Activated T-cell treated with anti-CD3 and anti-CD28 coated beads, Interleukin-2, amount 50 U/mL, for 72 hours (primary cell): ENCODE results near the gene SLX9. TPM values are rescaled to one million over a fixed set of nuclear protein-coding genes. Genes with fewer than 3 reads are reported as not detected.

Experiments used
- ATAC-seq, 2 donors: fragments of 150-1000 bp; cut with Tn5 transposase; replicated peaks in 1 of 2; 2 replicates each; pipeline ENCODE4 v1.10.0; 2021; ENCODE audit warnings: moderate library complexity in 2 of 2, mild to moderate bottlenecking in 1 of 2
- DNase-seq, 2 donors: peaks; one replicate each; pipeline ENCODE4 v3.0.0; 2021 to 2022; ENCODE audit warnings: mixed read lengths in 1 of 2
- H3K27ac Mint-ChIP-seq: one replicate; pipeline ENCODE4 v1.8.0; 2022; ENCODE audit warnings: mild to moderate bottlenecking, moderate library complexity, mixed read lengths
- H3K27me3 Mint-ChIP-seq: one replicate; pipeline ENCODE4 v1.8.0; 2022; ENCODE audit warnings: low read depth, mixed read lengths
- H3K36me3 Mint-ChIP-seq, 2 donors: one replicate each; pipeline ENCODE4 v1.8.0; 2022; ENCODE audit warnings: mixed read lengths in 2 of 2, mild to moderate bottlenecking in 1 of 2; ENCODE audit not compliant: insufficient read depth in 2 of 2
- H3K4me1 Mint-ChIP-seq: one replicate; pipeline ENCODE4 v1.8.0; 2022; ENCODE audit warnings: low read depth, mixed read lengths
- H3K4me3 Mint-ChIP-seq, 2 donors: one replicate each; pipeline ENCODE4 v1.8.0; 2022; ENCODE audit warnings: mild to moderate bottlenecking in 2 of 2, mixed read lengths in 2 of 2, moderate library complexity in 2 of 2
- H3K9me3 Mint-ChIP-seq, 2 donors: one replicate each; pipeline ENCODE4 v1.8.0; 2022; ENCODE audit warnings: mixed read lengths in 2 of 2
- total RNA-seq, 2 donors: library from RNA; stranded (reverse); gene quantifications; one replicate each; pipeline ENCODE4 v1.2.3, GENCODE V29; 2022

SLX9 gene
- total RNA-seq, 2 donors from 2014 or later: 38.7 to 48.9 TPM

DNA sequence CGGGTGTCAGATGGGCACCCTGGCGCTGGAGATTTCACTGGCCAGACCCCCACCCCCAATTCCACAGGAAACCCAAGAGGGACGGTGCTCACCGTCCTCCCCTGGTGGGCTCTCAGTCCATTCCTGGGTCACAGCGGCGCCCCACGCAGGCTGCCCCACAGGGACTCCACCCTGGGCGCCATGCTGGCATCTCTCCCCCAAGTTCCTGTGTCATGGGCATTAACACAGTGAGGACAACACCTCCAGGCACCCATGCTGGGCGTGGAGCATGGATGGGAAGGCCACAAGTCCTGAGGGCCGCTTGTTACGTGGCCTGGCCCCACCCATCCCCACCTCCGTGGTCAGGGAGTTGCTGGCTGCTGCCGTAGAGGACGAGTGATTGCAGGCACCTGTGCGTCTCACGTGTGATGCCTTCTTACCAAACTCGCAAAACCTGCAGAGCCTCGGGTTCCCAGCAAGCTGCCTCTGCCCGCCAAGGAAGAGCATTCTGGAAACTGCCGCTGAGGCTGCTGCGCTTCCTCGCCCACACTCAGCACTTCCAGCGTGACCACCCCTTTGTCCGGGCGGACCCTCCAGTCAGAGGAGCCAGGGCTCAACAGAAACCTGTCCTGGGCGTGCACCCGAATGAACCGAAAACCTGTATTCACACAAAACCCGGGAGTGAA, 60.3 kb downstream of the SLX9 start:
- Mint-ChIP-seq H3K4me3 (no peak overlapping the region), H3K27ac (no peak overlapping the region), H3K9me3 (no peaks in the 10 kb centered on the region), H3K36me3 (no peaks in the 10 kb centered on the region), H3K27me3 (no peaks in the 10 kb centered on the region), H3K4me1 (peaks cover 4% of the 10 kb centered on the region)
- DNase-seq: no peak
- no peak for ATAC-seq

DNA sequence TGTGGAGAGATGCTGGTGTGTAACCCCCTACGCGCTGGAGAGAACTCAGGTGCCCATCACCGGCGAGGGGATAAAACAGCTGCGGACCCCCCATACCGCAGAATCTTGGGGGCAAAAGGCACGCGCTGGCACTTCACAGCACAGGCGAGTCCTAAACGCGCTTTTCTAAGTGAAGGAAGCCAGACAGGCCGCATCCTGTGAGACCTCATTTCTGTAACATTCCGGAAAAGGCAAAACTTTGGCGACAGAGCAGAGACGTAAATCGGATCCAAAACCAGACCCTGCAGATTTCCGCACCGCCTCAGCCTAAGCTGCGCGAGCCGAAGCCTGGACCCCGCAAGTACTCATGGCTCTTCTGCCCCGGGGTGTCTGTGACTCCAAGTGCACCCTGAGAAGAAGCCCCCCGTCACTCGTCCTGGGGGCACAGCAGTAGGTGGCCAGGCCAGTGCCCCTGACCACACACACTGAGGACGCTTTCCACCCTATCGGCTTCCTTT, 60.9 kb downstream of the SLX9 start:
- ATAC-seq: no peak
- peaks cover 6% of the 10 kb centered on the region for H3K4me1 Mint-ChIP-seq
- no peak overlapping the region for H3K4me3 Mint-ChIP-seq
- H3K27ac Mint-ChIP-seq: no peak overlapping the region
- peaks cover under 1% of the 10 kb centered on the region in 2 donors for H3K9me3 Mint-ChIP-seq
- peaks cover 2% of the 10 kb centered on the region for H3K27me3 Mint-ChIP-seq
- peaks cover 0 to under 1% of the 10 kb centered on the region in 2 donors for H3K36me3 Mint-ChIP-seq
- DNase-seq: no peak

DNA sequence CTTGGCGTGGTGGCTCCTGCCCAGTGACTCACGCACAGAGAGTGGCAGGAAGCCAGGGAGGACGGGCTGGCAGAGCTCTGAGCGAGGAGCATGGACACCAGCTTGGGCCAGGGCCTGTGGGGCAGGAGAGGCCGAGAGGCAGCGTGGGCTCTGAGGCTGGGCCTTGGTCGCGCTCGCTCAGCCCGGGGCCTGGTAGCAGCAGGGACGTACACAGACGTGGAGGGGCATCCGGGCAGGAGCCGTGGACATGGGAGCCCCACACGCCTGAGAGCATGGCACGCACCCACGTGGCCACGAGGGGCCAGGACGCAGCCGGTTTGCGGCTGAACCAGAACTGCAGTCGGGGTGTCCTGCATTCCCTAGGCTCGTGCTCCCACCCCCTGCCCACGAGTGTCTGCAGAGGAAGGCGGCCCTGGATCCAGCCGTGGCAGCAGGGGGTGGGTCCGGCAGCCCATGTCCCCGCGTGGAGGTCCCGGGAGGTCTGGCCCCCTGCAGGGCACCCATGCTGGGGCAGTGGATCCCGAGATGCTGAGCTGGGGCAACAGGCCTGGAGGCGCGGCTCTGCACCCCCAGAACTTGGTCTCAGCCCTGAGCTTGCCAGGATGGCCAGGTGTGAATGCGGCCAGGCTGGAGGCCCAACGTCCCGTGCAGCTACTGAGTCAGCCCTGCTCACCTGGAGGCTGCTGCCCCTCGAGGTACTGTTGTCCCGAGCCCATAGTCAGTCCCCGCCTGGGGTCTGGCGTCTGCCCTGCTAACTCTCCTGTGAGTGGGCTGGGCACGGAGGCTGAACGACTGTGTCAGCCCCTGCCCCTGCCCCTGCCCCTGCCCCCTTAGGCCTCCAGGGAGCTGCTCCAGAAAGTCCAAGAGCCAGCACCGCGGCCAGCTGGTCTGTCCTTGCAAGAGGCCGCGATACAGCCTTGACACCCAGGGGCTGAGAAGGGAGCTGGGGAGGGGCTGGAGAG, 61.6 kb downstream of the SLX9 start:
- Mint-ChIP-seq H3K4me1 (peaks cover 6% of the 10 kb centered on the region), H3K27ac (no peak overlapping the region), H3K4me3 (no peak overlapping the region), H3K36me3 (peaks cover 2 to 6% of the 10 kb centered on the region in 2 donors), H3K9me3 (peaks cover 4% of the 10 kb centered on the region in 2 donors), H3K27me3 (peaks cover 6% of the 10 kb centered on the region)
- DNase-seq: no peak
- no peak for ATAC-seq

DNA sequence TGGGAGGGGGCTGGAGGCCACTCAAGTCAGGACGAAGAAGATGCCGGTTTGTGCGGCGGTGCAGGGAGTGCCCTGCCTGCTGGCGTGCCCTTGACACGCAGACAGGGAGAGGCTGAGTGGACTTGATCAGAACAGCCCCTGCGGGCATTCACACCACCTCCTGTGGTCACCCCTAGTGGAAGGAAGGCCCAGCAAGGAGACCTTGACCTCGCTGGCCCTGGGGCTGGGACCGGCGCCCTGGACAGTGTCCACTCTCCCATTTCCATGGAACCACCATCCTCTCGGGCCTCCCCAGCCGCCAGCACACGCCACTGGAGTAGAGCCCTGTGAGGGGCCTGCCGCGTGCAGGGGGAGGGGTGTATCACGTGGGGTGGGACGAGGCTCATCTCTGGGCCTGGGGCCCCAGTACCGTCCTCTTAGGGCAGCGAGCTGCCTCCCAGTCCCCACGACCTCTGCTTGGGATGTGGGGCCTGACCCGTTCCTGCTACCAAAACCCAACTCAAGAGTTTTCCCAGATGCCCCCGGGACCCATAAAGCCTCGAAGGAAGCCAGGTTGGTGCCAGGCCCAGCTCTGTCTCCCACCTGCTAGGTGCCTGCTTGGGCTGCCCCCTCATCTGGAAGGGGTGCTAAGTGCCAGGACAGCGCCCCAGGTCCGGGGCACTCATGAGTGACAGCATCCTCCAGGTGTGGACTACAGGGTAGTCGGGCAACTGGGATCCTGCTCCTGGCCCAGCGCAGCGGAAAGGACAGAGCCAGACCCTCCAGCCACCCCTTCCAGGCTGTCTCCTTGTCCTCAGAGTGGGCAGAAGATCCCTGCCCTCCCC, 62.8 kb downstream of the SLX9 start:
- ATAC-seq (no peak), DNase-seq (peak in 1 of 2 donors; percentile 0)
- Mint-ChIP-seq H3K4me1 (peaks cover 6% of the 10 kb centered on the region), H3K27me3 (peaks cover 18% of the 10 kb centered on the region), H3K4me3 (no peak overlapping the region), H3K9me3 (peaks cover 4% of the 10 kb centered on the region in 2 donors), H3K27ac (no peak overlapping the region), H3K36me3 (peaks cover 2 to 6% of the 10 kb centered on the region in 2 donors)

DNA sequence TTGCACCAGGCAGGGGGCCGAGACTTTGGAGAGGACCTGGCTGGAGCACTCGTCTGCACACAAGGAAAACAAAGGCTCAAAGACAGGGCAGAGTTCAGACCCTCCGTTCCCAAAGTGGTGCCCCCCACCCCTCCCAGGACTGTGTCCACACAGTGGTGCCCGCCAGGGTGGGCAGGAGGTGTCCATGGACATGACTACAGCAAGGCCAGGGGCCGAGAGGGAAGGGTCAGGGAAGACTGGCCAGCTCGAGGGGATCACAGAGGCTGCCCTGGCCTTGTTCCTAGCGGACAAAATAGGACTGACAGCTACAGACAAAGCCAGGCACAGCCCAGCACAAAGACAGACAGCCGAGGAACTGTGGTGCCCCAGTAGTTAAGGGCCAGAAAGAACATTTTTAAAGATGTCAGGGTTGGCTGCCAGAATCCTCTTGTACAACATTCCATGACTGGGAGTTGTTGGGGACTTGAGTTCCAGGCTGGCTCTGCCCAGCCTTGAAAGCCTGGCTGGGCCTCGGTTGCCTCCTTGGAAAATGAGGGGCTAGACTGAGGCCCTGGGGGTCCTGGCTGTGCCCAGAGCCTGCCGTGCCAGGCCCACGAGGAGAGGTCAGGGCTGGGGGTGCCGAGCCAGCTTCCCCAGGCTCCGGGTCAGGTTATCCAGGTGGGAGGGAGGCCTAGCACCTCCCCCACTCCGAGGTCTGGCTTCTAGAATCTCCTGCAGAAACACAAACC, 63.7 kb downstream of the SLX9 start:
- peaks cover 4% of the 10 kb centered on the region in 2 donors for H3K9me3 Mint-ChIP-seq
- no peak overlapping the region for H3K27ac Mint-ChIP-seq
- H3K27me3 Mint-ChIP-seq: peaks cover 22% of the 10 kb centered on the region
- peaks cover 2 to 6% of the 10 kb centered on the region in 2 donors for H3K36me3 Mint-ChIP-seq
- no peak overlapping the region for H3K4me3 Mint-ChIP-seq
- ATAC-seq (no peak), DNase-seq (peak in 1 of 2 donors; percentile 0)
- H3K4me1 Mint-ChIP-seq: peaks cover 6% of the 10 kb centered on the region

DNA sequence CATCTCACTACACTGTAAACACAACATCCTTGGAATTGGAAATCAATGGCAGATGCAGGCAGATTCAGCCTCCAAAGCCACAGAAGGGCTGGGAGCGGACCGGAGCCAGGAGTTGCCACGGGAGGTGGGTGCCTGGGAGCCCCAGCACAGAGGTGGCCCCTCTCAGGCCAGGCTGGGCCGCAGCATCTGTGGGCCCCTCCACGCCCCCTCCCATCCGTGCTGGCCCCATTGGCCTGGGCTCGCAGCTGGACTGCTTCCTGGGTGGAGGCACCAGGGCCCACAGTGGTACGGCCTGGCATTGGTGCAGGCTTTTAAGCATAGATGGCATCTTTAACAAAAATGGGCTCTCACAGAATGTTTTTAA, 64.2 kb downstream of the SLX9 start:
- H3K9me3 Mint-ChIP-seq: peaks cover 4% of the 10 kb centered on the region in 2 donors
- ATAC-seq: no peak
- peaks cover 6% of the 10 kb centered on the region for H3K4me1 Mint-ChIP-seq
- H3K36me3 Mint-ChIP-seq: peaks cover 2 to 6% of the 10 kb centered on the region in 2 donors
- DNase-seq: peak in 1 of 2 donors; percentile 0
- no peak overlapping the region for H3K27ac Mint-ChIP-seq
- H3K4me3 Mint-ChIP-seq: no peak overlapping the region
- peaks cover 23% of the 10 kb centered on the region for H3K27me3 Mint-ChIP-seq

DNA sequence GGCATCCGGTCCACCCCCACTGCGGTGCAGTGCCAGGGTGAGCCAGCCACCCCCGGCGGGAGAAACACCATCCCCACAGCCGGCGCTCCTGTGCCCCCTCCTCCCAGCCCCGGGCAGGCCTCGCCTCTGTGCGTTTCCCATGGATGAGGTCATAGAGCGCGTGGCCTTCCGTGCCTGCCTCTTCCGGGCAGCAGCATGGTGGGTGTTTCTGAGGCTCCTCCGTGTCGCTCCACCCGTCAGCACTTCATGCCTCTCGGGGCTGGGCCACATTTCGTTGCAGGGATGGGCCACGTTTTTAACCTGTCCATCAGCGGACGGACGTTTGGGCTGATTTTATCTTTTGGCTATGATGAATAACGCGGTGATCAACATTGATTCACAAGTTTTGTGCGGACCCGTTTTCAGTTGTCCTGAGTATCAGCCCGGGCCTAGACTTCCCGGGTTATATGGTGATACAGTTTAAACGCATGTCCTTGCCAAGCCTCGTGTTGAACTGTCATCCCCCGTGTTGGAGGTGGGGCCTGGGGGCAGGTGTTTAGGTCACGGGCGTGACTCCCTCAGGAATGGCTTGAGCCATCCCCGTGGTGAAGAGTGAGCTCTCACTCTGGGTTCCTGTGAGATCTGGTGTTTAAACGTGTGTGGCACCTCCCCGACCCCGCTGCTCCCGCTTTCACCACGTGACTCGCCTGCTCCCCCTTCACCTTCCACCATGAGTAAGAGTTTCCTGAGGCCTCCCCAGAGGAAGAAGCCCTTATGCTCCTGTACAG, 64.8 kb downstream of the SLX9 start:
- Mint-ChIP-seq H3K9me3 (peaks cover 4% of the 10 kb centered on the region in 2 donors), H3K4me3 (no peak overlapping the region), H3K27ac (no peak overlapping the region), H3K36me3 (peaks cover 2 to 6% of the 10 kb centered on the region in 2 donors), H3K27me3 (peaks cover 29% of the 10 kb centered on the region), H3K4me1 (peaks cover 6% of the 10 kb centered on the region)
- no peak for ATAC-seq
- DNase-seq: peak in 1 of 2 donors; percentile 14

DNA sequence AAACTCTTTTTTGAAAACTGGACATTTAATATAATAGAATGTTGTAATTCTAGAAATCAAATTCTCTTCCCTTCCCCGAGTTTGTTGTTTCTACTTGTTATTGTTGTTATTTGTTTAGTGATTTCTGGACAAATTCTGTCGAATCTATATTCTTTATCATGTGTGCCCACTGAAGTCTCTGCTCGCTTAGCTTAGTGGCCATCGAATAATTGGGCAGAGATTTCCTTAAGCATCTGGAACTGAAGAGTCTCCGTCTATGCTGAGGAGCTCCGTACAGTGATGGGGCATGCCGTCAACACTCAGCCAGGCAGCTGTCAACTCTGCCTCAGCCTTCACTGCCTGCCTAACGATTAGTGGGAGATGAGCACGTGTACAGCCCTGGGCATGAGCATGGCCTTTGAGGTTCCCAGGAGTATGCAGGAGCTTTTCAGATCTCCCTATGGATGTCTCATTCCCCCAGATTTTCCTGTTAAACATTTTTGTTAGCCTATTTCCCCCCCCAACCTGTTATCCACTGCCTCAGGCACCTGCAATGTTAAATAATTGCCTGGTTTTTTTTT, 66.8 kb downstream of the SLX9 start:
- Mint-ChIP-seq H3K36me3 (peaks cover 2 to 6% of the 10 kb centered on the region in 2 donors), H3K27ac (no peak overlapping the region), H3K27me3 (peaks cover 48% of the 10 kb centered on the region), H3K4me3 (no peak overlapping the region), H3K4me1 (peaks cover 6% of the 10 kb centered on the region), H3K9me3 (peaks cover 4% of the 10 kb centered on the region in 2 donors)
- DNase-seq (no peak), ATAC-seq (no peak)

DNA sequence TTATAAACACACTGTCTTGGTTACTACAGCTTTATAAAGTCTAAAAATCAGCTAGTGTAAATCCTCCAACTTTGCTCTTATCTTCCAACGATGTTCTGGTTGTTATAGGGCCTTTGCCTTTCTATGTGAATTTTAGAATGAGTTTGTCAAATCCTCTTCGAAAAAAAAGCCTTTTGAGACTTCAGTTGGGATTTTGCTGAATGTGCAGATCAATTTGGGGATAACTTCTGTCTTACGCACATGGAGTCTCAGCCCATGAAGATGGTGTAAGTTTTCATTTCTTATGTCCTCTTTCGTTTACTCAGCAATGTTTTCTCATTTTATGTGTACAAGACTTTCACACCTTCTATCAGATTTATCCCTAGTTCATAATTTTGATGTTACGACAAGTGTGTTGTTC, 69.8 kb downstream of the SLX9 start:
- no peak for ATAC-seq
- Mint-ChIP-seq H3K4me3 (no peak overlapping the region), H3K27ac (no peak overlapping the region), H3K27me3 (peaks cover 49% of the 10 kb centered on the region), H3K4me1 (peaks cover 6% of the 10 kb centered on the region), H3K9me3 (peaks cover 4% of the 10 kb centered on the region in 2 donors), H3K36me3 (peaks cover 2 to 6% of the 10 kb centered on the region in 2 donors)
- no peak for DNase-seq

DNA sequence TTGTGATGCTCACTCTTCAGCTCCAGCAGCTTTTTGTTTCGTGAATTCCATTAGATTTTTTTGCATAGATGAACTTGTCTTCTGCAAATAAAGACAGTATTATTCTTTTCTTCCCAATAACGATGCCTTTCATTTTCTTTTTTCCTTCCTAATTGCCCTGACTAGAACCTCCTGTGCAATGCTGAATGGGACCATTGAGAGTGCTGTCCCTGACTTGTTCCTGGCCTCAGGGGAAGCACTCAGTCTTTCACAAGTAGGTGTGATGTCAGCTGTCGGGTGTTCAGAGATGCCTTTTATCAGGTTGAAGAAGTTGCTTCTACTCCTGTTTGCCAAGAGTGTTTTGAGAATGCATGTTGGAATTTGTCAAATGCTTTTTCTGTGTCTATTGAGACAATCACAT, 70.3 kb downstream of the SLX9 start:
- no peak overlapping the region for H3K4me3 Mint-ChIP-seq
- H3K36me3 Mint-ChIP-seq: peaks cover 2 to 6% of the 10 kb centered on the region in 2 donors
- peaks cover 4% of the 10 kb centered on the region in 2 donors for H3K9me3 Mint-ChIP-seq
- H3K27ac Mint-ChIP-seq: no peak overlapping the region
- peaks cover 49% of the 10 kb centered on the region for H3K27me3 Mint-ChIP-seq
- no peak for DNase-seq
- ATAC-seq: no peak
- peaks cover 2% of the 10 kb centered on the region for H3K4me1 Mint-ChIP-seq

DNA sequence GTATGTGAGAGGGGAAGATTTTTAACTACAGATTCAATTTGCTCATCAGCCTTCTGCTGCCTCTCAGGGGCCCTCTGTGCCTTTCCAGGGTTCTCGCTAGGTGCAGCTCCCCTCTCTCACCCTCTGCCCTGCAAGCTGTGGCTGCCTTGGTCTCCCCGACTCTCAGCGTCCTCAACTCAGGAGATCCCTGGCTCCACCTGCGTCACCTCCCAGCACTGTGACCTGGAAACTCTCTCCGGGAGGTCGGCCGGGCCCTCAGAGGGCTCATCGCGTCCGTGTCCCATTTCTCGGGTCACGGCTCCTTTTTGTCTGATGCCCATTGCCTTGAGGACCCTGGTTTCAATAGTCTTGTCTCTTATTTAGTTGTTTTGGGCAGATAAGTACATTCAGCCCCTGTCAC, 71.0 kb downstream of the SLX9 start:
- DNase-seq (no peak), ATAC-seq (no peak)
- peaks cover 1 to 4% of the 10 kb centered on the region in 2 donors for H3K36me3 Mint-ChIP-seq
- H3K27ac Mint-ChIP-seq: no peak overlapping the region
- peaks cover 49% of the 10 kb centered on the region for H3K27me3 Mint-ChIP-seq
- no peak overlapping the region for H3K4me3 Mint-ChIP-seq
- H3K9me3 Mint-ChIP-seq: peaks cover 2% of the 10 kb centered on the region in 2 donors
- no peaks in the 10 kb centered on the region for H3K4me1 Mint-ChIP-seq
